D341Med (cell line): ENCODE results near the gene RNF157.
A peak's percentile ranks its signal among the peaks of the same experiment; 100 is the strongest.

Source experiments
- DNase-seq: peaks from one replicate; pipeline ENCODE4 v3.0.0; 2012; ENCODE audit warnings: low spot score

Gene RNF157

DNA sequence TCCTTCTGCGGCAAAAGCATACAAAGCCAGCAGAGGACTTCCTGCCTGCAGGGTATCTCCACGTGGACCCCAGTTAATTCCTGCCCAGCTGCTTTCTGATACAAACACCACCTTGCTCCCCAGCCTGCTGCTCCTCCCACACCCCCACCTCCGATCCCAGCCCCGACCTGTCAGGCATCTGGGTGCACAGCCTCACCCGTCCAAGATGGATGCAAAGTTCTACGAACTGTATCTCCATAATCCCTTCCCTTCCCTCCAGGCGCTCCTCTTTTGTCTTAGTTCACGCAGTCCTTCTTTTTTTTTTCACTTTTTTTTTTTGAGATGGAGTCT lies 83.7 kb downstream of the RNF157 start:
- DNase-seq = no peak

DNA sequence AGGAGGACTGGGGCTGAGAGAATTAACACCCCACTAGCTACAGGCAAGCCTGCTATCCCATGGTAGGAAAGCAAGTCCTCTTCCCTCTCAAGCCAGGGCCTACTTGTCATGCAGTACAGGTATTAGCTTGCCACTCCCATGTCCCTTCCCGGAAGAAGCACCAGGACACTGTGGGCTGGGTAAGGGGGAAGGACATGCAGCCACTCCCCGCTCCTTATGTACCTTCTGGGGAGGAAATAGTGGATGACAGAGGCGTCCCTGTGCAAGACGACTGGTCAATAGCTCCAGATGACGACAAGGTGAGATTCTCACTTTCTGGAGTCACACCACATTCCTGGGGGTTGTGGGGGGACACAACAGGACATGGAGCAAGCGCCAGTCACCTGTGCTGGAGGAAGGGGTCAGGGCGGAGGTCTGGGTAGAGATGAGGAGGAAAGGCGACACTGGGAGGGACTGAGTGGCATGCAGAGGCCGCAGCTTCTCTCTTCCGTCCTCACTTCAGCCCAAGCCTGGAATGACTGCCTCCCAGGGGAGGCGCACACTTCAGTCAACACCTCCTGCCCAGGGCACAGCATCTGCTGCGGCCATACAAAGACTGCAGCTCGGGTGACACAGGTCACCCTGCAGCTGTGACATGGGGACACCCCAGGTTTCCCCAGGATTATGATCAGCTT lies 84.2 kb downstream of the RNF157 start:
- no peak for DNase-seq

DNA sequence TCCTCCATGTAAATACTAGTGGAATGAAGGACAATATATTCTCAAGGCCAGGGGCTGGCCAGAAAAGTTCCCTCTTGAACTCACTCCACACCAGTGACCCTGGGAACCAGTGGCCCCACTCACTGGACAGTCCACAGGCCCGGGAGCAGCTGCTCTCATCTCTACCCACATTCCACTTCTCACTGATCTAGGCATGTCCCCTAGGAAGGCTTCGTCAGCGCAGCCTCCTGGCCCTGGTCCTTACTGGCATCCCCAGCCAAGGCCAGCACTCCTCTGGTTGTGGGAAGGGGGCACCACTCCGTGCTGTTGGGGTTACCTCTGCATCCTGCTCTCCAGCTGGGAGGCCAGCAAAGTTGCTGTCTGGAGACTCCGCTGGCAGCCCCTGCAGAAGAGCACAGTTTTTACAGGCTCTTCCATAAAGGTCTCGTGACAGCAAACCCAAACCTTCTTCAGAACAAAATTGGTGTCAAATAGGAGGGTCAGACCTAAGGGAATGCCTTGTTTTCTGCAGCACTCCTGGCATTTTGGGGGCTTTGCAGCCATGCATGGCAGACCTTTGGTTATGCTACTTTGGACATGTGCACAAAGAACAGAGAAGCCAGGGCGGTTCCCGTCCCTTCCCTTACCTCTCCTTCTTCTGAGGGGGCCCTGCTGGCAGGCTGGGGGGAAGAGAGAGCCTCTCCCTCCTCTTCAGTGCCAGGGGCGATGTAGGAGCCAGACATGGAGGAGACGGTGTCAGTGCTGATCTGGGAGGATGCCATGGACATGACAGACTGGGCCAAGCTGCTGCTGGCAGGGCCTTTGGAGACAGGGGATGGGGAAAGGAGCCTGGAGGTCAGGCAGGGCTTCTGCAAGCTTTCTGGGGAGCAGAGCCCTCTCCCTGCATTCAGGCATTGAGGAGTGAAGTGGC lies 85.1 kb downstream of the RNF157 start:
- no peak for DNase-seq

DNA sequence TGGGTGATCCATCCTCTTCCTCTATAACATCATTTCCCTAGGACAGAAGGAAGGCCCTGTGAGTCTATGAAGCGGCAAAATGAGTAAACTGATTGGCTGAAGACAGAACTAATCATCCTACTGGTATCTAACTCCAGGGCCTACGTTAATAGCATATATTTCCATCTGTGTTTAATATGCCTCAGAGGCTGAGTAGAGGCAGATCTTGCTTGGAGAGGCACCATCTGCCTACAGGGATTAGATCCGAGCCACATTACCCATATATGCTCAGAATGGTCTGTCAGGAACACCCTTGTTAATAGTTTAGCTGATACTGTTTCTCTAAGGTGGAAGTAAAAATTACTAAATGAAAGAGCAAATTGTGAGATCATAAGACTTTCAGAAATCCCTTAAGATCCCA lies 86.0 kb downstream of the RNF157 start:
- no peak for DNase-seq

DNA sequence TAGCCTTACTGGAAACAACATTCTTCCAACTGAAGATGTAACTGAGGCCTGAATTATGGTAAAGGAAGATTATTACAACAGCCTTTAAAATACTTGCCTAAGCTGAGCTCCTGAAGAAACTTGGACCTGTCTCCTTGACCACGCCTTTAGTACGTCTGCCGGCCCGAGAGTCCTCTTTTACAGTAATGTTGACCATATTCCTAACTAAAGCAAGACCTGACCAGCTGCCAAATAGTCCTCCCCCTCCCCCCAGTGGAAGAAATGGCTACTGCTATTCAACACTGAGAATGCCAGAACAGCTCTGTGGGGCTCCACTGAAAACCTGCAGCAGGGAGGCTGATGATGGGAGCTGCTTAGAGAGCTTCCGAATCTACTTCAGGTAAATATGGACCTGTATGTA lies 86.7 kb downstream of the RNF157 start:
- DNase-seq = no peak

DNA sequence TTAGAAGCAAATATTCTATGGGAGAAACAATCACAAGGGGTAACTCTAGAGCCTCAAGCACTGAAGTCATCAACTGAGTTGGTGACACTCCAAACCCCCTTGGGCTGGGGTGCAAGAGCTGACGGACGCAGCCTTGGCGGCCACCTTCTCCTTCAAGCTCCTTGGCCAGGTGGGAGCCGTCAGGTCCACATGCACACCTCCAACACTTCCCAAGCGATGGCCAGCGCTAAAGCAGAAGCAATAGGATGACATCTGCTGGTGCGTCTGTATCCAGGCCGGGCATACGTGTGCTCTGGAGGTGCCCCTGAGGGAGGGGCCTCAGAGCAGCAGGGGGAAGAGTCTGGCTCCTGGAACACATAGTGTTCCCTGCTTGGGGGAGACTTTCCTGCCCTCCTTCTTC lies 87.1 kb downstream of the RNF157 start:
- no peak for DNase-seq

DNA sequence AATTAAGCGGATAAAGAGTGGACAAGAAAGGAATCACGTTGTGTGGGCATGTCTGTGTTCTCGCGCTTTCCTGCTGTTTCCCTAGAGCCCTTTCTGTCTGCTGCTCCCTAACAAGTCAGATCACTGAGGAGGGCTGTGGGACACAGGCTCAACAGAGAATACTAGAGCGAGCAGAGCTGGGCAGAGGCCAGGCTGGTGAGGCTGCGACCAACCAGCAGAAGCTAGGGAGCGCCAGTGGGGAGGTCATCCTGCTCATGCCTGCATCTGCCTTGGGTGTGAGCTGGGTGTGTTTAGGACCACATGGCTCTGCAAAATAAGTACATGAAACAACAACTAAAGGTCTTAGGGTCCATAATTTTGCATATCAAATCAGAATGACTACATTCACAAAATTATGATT lies 87.7 kb downstream of the RNF157 start:
- no peak for DNase-seq

DNA sequence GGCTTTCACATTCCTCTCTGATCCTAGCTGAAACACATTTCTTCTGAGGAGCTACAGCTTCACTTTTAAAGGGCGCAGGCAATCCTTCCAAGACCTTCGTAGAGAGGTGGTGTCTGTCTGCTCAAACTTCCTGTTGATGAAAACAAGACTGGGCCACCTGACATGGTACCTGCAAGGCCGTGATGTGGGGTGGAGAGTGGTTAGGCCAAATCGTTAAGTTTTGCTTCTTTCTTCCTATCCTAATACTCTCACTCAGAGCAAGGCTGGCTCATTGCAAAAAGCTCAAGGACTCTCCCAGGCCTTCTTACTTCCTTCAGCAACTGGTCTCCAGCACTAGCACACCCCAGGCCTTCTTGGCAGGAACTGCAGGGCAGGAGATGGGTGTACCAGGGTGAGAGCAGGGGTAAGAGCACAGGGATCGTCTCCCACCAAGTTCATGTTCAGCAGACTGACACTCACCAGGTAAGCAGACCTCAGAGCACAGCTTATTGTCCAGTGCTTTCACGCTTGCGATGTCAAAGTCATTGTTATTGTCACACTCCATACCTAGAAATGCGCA lies 88.3 kb downstream of the RNF157 start:
- no peak for DNase-seq

DNA sequence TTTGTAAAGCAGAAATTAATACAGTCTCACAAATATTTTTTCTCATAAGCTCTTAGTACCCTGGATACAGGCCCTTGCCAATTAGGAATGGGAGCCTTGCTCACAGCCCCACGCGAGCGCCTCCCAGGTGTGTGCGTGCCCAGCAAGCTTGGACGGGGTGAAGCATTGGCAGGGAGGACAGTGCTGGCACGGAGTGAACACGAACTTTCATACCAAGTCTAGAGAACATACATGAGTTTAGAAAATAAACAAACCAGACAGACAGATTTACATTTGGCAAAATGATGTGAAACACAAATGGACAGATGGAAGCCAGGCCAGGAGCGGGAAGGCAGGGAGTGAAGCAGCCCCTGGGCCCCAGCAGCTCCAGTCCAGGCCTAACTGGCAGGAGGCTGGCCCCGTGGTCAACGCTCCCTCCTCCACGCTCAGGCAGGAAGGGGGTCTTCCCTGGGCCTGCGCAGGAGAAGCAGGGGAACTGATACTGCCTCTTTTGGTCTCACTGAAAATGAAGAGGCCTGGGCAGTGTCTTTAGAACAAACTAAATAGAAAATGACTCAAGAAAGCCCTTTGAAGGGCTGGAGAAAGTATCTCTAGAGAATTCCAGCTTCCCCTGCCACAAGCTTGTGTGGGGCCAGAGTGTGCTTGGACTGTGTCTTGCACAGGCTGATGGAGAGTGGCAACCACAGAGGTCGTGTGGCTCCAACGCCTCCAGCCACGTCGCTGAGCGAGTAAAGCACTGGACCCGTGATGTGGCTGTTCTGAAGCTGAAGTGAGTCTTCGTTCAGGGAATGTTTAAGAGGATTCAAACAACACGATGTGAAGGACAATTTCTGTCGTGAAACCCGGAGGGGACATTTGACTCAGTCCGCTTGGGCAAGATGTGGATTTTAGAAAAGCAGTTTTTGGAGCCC lies 89.3 kb downstream of the RNF157 start:
- DNase-seq = no peak

DNA sequence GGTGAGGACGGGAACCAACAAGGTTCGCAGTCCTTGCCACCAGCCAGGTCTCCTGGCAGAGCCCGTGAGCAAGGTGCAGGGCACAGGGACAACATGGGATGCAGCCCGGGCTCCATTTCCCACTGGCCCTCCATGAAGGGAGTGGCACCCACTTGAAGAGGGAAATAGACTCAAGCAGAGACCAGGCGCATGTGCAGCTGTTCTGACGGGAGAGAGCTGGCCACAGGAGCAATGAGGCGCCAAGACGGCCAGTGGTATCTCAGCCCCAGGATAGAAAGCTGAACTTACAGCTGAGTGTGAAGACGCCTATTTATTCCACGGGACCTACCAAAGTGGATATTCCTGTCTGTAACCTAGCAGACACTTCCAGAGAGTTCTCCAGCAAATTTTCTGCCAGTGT lies 91.1 kb downstream of the RNF157 start:
- no peak for DNase-seq

DNA sequence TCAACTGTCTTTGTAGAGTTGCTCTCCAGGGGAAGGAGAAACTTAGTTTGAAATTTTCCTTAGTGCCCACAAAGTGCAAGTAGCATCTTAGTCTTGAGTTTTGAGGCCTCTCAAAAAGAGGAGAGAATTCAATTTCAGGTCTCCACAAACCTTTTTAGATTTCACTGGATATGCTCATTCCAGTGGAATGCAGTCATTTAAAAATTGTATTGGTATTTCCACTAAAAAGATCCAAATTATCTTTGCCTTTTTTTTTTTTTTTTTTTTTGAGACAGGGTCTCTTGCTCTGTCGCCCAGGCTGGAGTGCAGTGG lies 92.3 kb downstream of the RNF157 start:
- no peak for DNase-seq

DNA sequence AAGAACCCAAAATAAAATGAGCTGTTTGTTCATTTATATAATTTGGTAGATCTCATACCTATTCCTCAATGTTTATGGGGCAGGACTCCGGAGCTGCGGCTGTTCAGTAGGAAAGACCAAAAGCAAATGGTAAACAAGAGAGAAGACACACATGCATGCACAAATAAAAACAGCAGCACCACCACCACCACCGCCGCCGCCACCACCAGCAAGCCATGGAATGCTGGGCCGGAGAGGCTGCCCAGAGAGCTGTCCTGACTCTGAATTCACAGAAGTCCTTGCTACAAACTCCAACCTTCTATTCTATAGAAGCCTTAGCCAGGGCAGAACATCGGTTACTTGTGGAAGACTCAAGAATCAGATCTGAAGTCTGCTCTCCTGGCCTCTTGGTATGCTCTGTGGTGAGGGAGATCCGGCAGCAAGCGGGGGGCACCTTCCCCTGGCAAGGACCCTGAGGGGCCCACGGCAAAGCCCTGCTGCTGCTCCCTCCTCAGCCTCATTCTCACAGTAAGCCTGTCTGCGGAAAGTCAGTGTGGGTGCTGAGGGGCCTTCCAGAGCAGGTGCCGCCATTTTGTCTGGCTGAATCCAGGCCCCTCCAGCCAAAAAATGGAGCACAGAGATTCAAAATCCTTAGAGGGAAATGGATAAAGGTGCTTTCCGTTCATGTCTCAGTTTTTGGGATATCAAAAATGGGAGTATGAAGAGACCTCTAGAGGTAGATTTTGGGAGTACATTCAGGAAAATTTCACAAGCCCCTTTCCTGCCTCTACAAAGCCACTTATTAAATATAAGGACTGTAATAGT lies 92.9 kb downstream of the RNF157 start:
- DNase-seq = peak; percentile 50

DNA sequence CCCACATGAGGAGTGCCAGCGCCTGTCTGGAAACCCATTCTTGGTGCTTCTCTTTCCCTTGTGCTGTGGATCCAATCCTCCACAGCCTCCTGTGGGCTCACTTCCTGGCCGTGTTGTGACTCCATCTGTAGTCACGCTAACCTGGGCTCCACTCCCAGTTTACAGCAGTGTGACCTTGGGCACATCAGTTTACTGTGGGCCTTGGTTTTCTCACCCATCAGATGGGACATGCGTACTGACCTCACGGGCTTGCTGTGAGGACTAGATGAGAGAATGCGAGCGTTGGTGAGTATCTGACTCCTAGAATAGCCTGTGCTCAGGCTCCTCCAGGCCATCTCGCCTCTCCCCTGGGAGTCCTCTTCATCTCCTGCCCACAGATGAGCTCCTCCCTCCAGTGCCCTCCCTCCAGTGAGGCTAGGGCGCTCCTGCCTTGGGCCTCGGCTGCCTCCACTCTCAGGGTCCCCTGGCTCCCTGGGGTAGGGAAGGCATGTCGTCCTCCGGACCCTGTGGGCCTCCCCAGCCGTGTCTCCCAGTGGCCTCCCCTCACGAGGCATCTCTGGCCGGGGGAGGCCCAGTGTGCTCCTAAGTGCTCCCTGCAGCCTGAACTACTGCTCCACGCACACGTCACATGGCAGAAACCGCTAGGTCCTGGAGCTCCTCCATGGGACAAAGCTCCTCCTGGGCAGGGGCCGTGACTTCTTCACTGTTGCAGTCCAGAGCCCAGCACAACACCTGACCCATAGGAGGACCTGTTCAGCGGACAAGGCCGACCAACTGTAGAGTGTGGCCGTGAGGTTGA lies 94.0 kb downstream of the RNF157 start:
- DNase-seq = no peak

DNA sequence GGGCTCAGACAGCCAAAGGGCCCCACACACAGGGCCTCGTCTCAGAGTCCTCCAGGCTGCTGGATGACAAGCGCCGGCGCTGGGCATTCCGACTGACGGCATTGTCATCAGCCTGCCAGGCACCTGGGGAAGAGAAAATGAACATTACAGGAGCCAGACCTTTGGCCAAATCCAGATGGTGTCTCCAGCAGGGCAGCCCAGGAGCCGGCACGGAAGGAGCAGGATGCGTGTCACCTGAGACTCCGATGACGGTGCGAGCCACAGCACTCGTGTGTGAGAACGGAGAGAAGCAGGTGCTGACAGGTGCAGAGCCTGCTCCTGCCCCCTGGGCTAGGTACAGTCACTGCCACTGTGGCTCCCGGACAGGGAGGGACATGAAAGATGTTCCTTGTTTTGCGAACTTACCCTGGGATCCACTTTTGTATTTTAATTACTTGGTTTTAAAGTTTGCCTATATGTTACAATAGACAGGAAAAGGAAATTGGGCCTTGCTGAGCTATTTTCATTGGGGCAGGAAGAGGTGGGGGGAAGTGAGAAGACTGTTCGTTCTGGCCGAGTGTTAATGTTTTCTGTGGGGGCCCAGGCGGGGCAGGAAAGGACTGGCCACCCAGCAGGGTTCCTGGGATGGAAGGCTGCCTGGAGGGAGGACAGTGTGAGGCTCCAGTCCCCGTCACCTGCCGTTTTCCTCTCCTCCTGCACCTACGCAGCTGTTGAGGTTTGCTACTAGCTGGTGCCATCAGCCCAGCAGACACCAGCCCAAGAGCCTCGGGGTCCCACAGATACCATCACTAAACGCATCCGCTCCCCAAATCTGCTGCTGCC lies 94.9 kb downstream of the RNF157 start:
- DNase-seq = no peak

DNA sequence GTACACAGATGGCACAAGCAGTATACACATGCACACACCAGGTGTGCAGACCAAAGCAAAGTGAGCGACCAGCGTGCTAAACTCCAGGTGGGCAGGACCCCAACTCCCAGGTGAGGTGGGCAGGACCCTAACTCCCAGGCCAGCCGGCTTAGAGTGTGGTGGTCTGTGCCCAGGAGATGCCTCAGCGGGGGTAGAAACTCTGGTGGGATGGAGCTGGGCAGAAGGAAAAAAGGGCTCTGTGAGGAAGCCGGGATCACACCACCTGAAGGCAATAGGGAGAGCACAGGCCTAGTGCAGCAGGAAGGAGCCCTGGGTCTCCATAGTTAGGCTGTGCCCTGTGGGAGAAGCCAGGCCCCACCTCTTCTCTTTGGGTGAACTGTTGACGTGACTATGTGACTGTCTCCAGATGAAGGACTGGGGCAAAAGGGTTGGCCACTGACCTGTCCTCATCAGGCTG lies 97.7 kb downstream of the RNF157 start:
- DNase-seq = no peak

DNA sequence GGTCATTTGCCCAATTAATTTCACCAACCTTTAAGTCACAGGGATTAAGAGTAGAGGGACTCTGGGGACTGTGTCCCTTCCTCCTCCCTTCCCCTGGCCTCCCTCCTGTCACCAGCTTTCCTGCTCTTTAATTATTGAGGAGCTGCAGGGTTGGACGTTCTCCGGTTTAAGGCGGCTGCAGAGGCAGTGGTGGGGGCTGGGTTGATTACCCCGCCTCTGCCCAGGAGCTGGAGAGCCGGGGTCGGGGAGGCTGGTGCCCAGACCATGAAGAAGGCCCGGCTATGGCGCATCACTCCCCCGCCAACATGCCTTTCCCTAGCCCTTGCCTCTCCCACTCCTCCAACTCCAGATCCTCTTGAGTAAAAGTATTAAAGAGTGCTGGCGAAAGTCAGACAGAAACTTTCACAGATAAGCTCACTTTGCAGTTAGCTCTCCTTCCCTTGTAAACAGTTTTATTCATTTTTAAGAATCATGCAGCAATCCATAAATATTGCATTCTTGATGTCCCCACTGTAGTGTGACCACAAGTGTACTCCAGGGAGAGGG lies 98.2 kb downstream of the RNF157 start:
- peak; percentile 82 for DNase-seq

DNA sequence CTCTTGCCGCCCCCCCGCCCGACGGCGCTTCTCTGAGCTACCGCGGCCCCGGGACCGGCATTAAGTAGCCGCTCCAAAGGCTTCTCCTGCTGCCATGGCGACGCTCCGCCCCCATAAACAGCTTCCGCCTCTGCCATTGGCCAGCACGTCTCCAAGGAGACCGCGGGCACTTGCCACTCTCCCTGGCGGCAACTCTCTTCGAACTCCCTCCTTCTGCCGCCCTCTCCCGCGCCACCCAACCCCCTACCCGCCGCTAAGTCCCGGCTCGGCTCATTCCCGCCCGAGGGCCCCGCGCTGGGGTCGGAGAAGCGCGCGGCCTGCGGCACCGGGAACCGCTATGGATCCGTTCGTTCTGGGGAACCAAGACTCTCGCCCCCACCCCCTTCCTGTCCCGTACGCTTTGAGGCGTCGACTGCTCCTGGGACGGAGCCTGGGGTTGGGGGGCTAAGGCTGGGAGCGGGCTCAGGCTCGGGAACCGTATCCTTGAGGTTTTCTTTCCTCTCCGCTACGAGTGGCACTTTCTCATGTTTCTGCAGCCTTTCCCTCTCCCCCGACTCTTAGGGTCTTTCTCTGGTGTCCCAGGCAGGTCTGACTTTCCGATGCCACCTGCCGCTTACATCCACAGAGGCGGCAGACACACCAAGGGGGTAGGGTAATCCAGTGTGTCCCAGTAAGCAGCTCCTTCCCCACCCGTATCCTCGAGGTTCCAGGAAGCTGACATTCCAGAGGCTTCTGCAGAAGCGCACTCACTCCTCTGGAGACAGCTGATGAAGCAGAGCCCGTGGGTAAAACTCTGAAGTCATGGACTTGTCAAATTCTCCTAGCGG lies 98.9 kb downstream of the RNF157 start, which contains the start of gene FOXJ1:
TSS of gene FOXJ1 (minus strand) at position 34 of the 827 bp plus-strand sequence. CDS start 850 bp downstream, outside the sequence.
- DNase-seq = peak; percentile 100

DNA sequence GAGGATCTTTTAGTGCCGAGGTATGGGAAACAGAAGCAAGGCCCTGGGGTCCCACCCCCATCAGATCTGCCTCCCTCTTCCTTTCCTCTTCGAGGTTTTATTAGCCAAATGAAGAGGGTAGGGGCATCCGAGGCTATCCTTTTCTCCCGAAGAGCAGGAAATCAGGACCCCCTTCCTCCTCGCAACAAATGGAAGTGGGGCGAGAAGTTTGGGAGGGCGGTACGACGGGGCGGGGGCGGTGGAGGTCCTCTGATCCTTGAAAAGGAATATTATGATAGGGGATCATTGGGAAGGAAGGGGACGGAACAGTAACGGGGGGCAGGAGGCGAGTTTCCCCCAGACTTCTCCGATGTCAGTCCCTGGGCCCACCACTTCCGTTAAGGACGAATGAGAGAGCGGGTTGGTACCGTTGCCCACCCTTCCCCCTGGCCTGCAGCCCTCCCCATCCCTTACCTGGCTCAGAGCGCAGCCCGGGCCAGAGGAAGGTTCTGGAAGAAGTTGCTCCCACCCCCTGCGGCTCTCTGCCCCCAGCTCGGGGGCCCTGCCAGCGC lies 99.6 kb downstream of the RNF157 start:
- no peak for DNase-seq
